Endothelial cell of umbilical vein (primary cell): ENCODE data around the gene SIRPA.

ENCODE experiments used
- CTCF ChIP-seq, 2 donors: IDR thresholded peaks; 1 replicate in 1 of 2; 2 replicates in 1 of 2; pipeline ENCODE4 v1.5.1; 2011; ENCODE audit warnings: low read length in 2 of 2, mild to moderate bottlenecking in 2 of 2, moderate library complexity in 2 of 2, control low read depth in 1 of 2, inconsistent platforms in 1 of 2, low read depth in 1 of 2; ENCODE audit not compliant: insufficient read depth in 1 of 2; ENCODE audit errors: extremely low read depth in 1 of 2
- EZH2 ChIP-seq: IDR thresholded peaks from 2 replicates; pipeline ENCODE4 v1.6.1; 2012; ENCODE audit warnings: borderline replicate concordance, low read depth, mild to moderate bottlenecking, moderate library complexity, low read length, inconsistent platforms; ENCODE audit not compliant: severe bottlenecking
- FOS ChIP-seq: IDR thresholded peaks from 2 replicates; pipeline ENCODE4 v1.6.1; 2011; ENCODE audit warnings: mild to moderate bottlenecking, low read length, moderate library complexity, borderline replicate concordance; ENCODE audit not compliant: insufficient read depth
- JUN ChIP-seq: IDR thresholded peaks from 2 replicates; pipeline ENCODE4 v1.6.1; 2011; ENCODE audit warnings: borderline replicate concordance, low read depth; ENCODE audit not compliant: insufficient read length, insufficient read depth
- MYC ChIP-seq: IDR thresholded peaks from one replicate; pipeline ENCODE4 v1.6.1; 2011; ENCODE audit warnings: mild to moderate bottlenecking, low read depth, low read length
- POLR2A ChIP-seq: IDR thresholded peaks from 2 replicates; pipeline ENCODE4 v1.6.1; 2012; ENCODE audit warnings: low read depth, mild to moderate bottlenecking, control low read depth, low read length
- POLR2AphosphoS5 ChIP-seq: IDR thresholded peaks from 2 replicates; pipeline ENCODE4 v1.6.1; 2012; ENCODE audit warnings: low read depth, mild to moderate bottlenecking, control low read depth, low read length, moderate library complexity; ENCODE audit not compliant: insufficient read depth

DNA sequence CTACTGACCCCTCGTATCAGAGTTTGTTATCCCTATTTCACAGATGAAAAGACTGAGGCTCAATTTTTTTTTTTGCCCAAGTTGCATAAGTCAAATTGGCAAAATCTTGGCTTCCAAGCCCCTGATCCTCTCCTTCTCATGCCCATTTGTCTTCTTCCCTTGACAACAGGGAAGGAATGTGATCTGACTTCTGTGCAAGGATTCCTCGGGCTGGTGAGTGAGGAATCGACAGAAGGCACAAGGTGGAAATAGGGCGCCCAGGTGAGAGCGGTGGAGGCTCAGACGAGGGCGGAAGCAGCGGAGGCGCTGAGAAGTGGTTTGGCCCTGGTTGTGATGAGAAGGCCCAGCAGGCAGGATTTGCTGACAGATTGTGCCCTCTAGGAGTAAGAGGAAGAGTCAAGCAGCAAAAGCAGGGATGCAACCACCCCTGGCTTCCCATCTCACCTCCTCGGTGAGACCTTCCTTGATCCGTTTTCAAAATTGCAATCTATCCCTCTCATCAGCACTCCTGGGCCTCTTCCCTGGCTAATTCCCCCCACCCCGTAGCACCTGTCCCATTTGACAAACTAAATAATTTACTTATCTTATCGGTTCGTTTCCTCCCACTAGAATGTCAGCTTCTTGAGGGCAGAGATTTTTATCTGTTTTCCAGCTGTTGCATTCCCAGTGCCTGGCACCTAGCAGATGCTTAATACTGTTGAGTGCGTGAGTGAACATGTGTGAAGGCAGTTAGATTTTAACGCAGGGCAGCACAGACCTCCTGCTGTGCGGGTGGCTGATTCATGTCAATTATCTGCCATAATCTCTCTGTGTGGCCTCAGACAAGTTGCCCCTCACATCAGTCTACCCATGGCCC lies 3.7 kb upstream of the SIRPA start:
- no peak for TF ChIP-seq POLR2A
- no peak for TF ChIP-seq POLR2AphosphoS5
- no peak for TF ChIP-seq CTCF (IDR thresholded peaks at IDR 0.05; ENCODE audit: extremely low read depth in 1 of 2, insufficient read depth in 1 of 2, low read depth in 1 of 2, low read length in 2 of 2)
- no peak for TF ChIP-seq EZH2
- TF ChIP-seq MYC = no peak
- no peak for TF ChIP-seq FOS
- TF ChIP-seq JUN = no peak
